Colonic mucosa (tissue), 4 donors: ENCODE measurements around the gene FAM83F. TPM values are rescaled to one million over a fixed set of nuclear protein-coding genes. Genes with fewer than 3 reads are reported as not detected.
A peak's percentile ranks its signal among the peaks of the same experiment; 100 is the strongest.

ENCODE experiments used
- DNase-seq: peaks from one replicate; pipeline ENCODE4 v3.0.0-alpha.2; 2020
- H3K27ac ChIP-seq: fragments of 200-600 bp; one replicate; pipeline ENCODE4 v1.8.0; 2021
- H3K27me3 ChIP-seq: fragments of 200-600 bp; one replicate; pipeline ENCODE4 v1.8.0; 2021
- H3K36me3 ChIP-seq: fragments of 200-600 bp; one replicate; pipeline ENCODE4 v1.8.0; 2021
- H3K4me1 ChIP-seq: fragments of 200-600 bp; one replicate; pipeline ENCODE4 v1.8.0; 2021; ENCODE audit warnings: mild to moderate bottlenecking
- H3K4me3 ChIP-seq: fragments of 200-600 bp; one replicate; pipeline ENCODE4 v1.8.0; 2021
- H3K9ac ChIP-seq, 2 donors: one replicate each; pipeline ENCODE4 v1.7.0; 2013; ENCODE audit warnings: control low read depth in 2 of 2, low read depth in 2 of 2, low read length in 2 of 2
- H3K9me3 ChIP-seq: fragments of 200-600 bp; one replicate; pipeline ENCODE4 v1.8.0; 2021
- CTCF ChIP-seq: fragments of 200-600 bp; IDR thresholded peaks from one replicate; pipeline ENCODE4 v1.8.0; 2022; ENCODE audit warnings: antibody characterized with exemption, mild to moderate bottlenecking
- intact Hi-C: fragments of 100-400 bp; cut with DNase I; formaldehyde crosslinking; loops from one replicate; pipeline ENCODE4 v1.14.1; 2022
- total RNA-seq, 2 donors: library from RNA; stranded (reverse); fragmentation: NEBNext Ultra II Directional in 1 of 2; extraction: Animal tissue kit (Norgen Biotek cat#: 25700) in 1 of 2; gene quantifications; one replicate each; pipeline ENCODE4 v1.2.1, GENCODE V29; 2021
- donor health status: healthy.
- donor health status: DM: no; HTN: no; CAD: no.
- donor health status: DM: no; HTN: no; CAD: no.

Gene FAM83F
- total RNA-seq, 2 donors from 2014 or later = 38.3 to 40.6 TPM

GRCh38 chr22:40036126-40036525 lies 41.4 kb downstream of the FAM83F start:
- no peak for TF ChIP-seq CTCF

DNA sequence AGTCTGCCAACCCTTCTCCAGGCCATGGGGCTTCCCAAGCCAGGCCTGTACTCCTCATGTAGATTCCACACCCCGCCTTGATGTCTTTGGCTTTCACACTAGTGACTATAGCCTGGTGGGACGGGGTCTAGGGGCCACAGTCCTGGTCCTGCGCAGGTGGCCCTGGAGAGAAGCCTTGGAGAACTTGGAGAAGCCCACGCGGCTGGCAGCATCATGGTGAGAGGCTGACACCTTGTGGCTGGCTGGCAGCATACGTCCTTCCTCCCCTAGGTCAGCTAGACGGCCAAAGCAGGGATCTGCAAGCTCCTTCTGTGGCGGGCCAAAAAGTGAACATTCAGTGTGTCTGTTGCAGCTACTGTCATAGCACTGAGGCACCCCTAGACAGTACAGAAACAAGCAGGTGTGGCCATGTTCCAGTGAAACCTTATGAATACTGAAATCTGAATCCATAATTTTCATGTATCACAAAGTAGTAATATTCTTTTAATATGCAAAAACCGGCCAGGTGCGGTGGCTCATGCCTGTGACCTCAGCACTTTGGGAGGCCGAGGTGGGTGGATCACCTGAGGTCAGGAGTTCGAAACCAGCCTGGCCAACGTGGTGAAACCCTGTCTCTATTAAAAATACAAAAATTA lies 42.0 kb downstream of the FAM83F start:
- no peak overlapping the region for H3K27ac ChIP-seq
- TF ChIP-seq CTCF = peak; percentile 48
- H3K36me3 ChIP-seq = no peaks in the 10 kb centered on the region
- intact Hi-C loops = no loop called here
- no peaks in the 10 kb centered on the region for H3K4me1 ChIP-seq
- H3K9me3 ChIP-seq = no peaks in the 10 kb centered on the region
- DNase-seq = peak; percentile 43
- no peaks in the 10 kb centered on the region for H3K27me3 ChIP-seq
- no peak overlapping the region for H3K4me3 ChIP-seq
- no peak overlapping the region for H3K9ac ChIP-seq

More at GRCh38 chr22:40036126-40036525, 41.4 kb downstream of the FAM83F start:
- Histone ChIP-seq H3K9me3 (no peaks in the 10 kb centered on the region), H3K9ac (no peak overlapping the region), H3K4me1 (no peaks in the 10 kb centered on the region), H3K36me3 (no peaks in the 10 kb centered on the region), H3K27me3 (no peaks in the 10 kb centered on the region), H3K4me3 (no peak overlapping the region), H3K27ac (no peak overlapping the region)
- intact Hi-C loops = no loop called here
- DNase-seq = no peak

- TF ChIP-seq CTCF = no peak
- no peaks in the 10 kb centered on the region for H3K36me3 ChIP-seq
- H3K4me1 ChIP-seq = no peaks in the 10 kb centered on the region
- no peaks in the 10 kb centered on the region for H3K9me3 ChIP-seq
- H3K4me3 ChIP-seq = no peak overlapping the region
- no peak overlapping the region for H3K9ac ChIP-seq
- no peak for DNase-seq
- intact Hi-C loops = no loop called here
- H3K27me3 ChIP-seq = no peaks in the 10 kb centered on the region
- H3K27ac ChIP-seq = no peak overlapping the region
Measured at GRCh38 chr22:40037320-40037719, 42.6 kb downstream of the FAM83F start.

- no peak overlapping the region for H3K9ac ChIP-seq
- H3K4me3 ChIP-seq = no peak overlapping the region
- no peaks in the 10 kb centered on the region for H3K36me3 ChIP-seq
- DNase-seq = no peak
- intact Hi-C loops = loop anchor here (10.0 kb wide), 1 partner anchor 305 kb away; the partner anchor contains the start of gene ADSL
- no peak for TF ChIP-seq CTCF
- no peaks in the 10 kb centered on the region for H3K27me3 ChIP-seq
- no peaks in the 10 kb centered on the region for H3K4me1 ChIP-seq
- H3K27ac ChIP-seq = no peak overlapping the region
- H3K9me3 ChIP-seq = no peaks in the 10 kb centered on the region
Measured at GRCh38 chr22:40039482-40040115, 44.8 kb downstream of the FAM83F start.

- H3K9ac ChIP-seq = no peak overlapping the region
- no peak overlapping the region for H3K4me3 ChIP-seq
- no peak for TF ChIP-seq CTCF
- no peaks in the 10 kb centered on the region for H3K9me3 ChIP-seq
- intact Hi-C loops = loop anchor here (10.0 kb wide), 1 partner anchor 304 kb away; the partner anchor contains the start of gene ADSL
- no peak for DNase-seq
- no peaks in the 10 kb centered on the region for H3K36me3 ChIP-seq
- H3K27ac ChIP-seq = no peak overlapping the region
- H3K27me3 ChIP-seq = no peaks in the 10 kb centered on the region
- H3K4me1 ChIP-seq = peaks cover 4% of the 10 kb centered on the region
Measured at GRCh38 chr22:40040927-40041326, 46.2 kb downstream of the FAM83F start.
